ENCODE measurements around the gene PCBP3. TPM values are rescaled to one million over a fixed set of nuclear protein-coding genes. Genes with fewer than 3 reads are reported as not detected.

The PCBP3 gene
- total RNA-seq, 2 experiments from 2014 or later, result 1.9 to 2.2 TPM

DNA sequence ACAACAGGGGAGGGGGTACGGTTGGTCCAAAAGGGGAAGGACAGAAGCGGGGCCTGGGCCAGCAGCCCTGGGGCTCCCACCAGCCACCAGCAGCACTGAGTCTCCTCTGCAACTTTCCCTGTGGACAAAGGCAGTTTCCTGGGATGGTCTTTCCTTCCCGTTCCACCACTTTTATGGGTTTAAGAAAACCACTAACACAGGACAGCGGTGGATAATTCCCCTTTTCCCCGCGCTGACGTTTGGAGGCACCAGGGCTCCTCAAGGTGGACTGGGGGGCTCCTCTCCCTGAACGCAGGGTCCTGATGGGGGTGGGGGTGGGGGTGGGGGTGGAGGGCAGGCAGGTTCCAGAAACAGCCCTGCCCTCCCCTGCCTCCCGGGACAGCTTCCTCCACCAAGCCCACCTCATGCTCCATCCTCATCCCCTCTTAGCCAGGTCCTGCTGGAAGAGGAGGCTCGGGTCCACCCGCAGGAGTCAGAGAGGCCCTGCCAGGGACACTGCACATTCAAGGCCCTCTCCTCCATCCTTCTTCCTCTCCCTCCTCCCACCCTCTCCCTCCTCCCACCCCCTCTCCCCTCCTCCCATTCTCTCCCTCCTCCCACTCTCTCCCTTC is 333.3 kb downstream of the PCBP3 start:
- Mint-ChIP-seq H3K9me3 (no peaks in the 10 kb centered on the region), H3K4me3 (no peak overlapping the region)
- TF ChIP-seq, protein P1, sequence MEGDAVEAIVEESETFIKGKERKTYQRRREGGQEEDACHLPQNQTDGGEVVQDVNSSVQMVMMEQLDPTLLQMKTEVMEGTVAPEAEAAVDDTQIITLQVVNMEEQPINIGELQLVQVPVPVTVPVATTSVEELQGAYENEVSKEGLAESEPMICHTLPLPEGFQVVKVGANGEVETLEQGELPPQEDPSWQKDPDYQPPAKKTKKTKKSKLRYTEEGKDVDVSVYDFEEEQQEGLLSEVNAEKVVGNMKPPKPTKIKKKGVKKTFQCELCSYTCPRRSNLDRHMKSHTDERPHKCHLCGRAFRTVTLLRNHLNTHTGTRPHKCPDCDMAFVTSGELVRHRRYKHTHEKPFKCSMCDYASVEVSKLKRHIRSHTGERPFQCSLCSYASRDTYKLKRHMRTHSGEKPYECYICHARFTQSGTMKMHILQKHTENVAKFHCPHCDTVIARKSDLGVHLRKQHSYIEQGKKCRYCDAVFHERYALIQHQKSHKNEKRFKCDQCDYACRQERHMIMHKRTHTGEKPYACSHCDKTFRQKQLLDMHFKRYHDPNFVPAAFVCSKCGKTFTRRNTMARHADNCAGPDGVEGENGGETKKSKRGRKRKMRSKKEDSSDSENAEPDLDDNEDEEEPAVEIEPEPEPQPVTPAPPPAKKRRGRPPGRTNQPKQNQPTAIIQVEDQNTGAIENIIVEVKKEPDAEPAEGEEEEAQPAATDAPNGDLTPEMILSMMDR (IDR thresholded peaks at IDR 0.05), result no peak

DNA sequence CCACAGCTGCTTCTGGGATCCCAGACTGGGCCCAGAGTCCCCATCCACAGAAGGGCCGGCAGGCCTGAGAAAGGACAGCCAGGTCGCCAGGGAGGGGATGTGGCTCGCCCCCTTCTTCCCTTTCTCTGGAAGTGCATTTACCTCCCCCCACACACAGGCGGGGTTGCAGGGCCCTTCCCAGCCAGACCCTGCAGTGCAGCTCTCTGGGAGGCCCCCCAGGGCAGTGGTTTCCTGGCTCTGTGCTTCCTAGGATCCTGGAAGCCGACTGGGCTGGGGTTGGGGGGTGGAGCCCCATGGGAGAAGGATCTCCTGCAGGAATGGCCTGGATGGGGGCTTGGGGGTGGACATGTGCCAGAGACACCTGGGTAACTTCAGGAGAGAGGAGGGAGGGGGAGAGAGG is 333.9 kb downstream of the PCBP3 start:
- POLR2A ChIA-PET, result no interaction called here
- no peak for DNase-seq
- CTCF ChIA-PET, result no interaction called here
- TF ChIP-seq, protein P1 (IDR thresholded peaks at IDR 0.05), result no peak
- no peak for ATAC-seq
- H3K27me3 Mint-ChIP-seq, result peaks cover 15% of the 10 kb centered on the region
- H3K4me1 Mint-ChIP-seq (ENCODE audit: low read depth), result peaks cover 30% of the 10 kb centered on the region
- intact Hi-C loops (cut with micrococcal nuclease), result loop anchor here (10.0 kb wide), 1 partner anchor 77 kb away; no protein-coding TSS in a partner anchor
- no peaks in the 10 kb centered on the region for H3K9me3 Mint-ChIP-seq
- H3K4me3 Mint-ChIP-seq, result no peak overlapping the region
- no peak overlapping the region for H3K27ac Mint-ChIP-seq
- no peaks in the 10 kb centered on the region for H3K36me3 Mint-ChIP-seq (ENCODE audit: low read depth)

More for the DNA sequence above, 333.3 kb downstream of the PCBP3 start:
- ATAC-seq (no peak), DNase-seq (no peak)
- H3K36me3 Mint-ChIP-seq (ENCODE audit: low read depth), result no peaks in the 10 kb centered on the region
- intact Hi-C loops (cut with micrococcal nuclease), result loop anchor here (10.0 kb wide), 1 partner anchor 78 kb away; no protein-coding TSS in a partner anchor
- peaks cover 15% of the 10 kb centered on the region for H3K27me3 Mint-ChIP-seq
- H3K4me1 Mint-ChIP-seq (ENCODE audit: low read depth), result peaks cover 30% of the 10 kb centered on the region
- POLR2A ChIA-PET, result no interaction called here
- CTCF ChIA-PET, result no interaction called here
- H3K27ac Mint-ChIP-seq, result no peak overlapping the region

DNA sequence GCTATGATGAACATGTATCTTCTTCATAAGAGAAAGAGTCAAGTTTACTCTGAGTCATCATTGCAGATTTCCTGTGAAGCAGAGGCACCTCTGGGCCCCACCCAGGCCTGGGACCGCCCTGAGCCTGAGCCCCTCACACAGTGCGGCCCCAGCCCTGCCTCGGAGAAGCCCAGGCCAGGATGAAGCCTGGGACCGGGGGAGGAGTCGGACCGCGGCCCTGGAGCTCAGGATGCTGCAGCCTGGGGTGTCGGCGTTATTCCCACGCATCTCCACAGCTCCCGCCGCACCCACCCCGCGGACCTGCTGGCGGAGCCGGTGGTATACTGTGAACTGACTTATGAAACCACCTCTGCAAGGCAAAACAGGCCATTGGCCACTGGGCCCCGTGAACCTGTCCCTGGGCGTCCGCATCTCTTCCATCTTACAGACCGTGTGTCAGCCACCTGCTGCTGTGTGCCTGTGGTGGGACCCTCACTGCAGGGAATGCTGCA is 335.7 kb downstream of the PCBP3 start:
- Mint-ChIP-seq H3K9me3 (no peaks in the 10 kb centered on the region), H3K27me3 (peaks cover 16% of the 10 kb centered on the region), H3K27ac (no peak overlapping the region), H3K36me3 (ENCODE audit: low read depth) (no peaks in the 10 kb centered on the region), H3K4me1 (ENCODE audit: low read depth) (peaks cover 27% of the 10 kb centered on the region), H3K4me3 (no peak overlapping the region)
- ChIA-PET CTCF (interaction anchor here (1.5 to 2.1 kb wide), 2 partner anchors 78 to 164 kb away, joined by 3 to 6 read pairs; no protein-coding TSS in a partner anchor), POLR2A (no interaction called here)
- intact Hi-C loops (cut with micrococcal nuclease), result loop anchor here (10.0 kb wide), 1 partner anchor 76 kb away; no protein-coding TSS in a partner anchor
- DNase-seq (peak; percentile 59), ATAC-seq (peak; percentile 62)
- TF ChIP-seq, protein P1 (IDR thresholded peaks at IDR 0.05), result no peak

DNA sequence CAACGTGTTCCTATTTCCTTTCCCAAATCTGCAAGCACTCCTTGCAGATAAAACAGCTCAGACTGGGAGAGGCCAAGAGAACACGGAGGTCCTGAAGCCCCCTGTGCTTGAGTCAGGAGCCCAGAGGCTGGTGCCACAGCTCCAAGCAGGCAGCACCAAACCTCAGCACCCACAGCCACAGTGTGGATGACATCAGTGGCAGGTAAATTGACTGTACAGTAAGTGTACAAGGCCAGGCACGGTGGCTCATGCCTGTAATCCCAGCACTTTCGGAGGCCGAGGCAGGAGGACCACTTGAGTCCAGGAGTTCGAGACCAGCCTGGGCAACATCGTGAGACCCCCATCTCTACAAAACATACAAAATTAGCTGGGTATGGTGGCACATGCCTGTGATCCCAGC is 336.1 kb downstream of the PCBP3 start:
- Mint-ChIP-seq H3K4me3 (no peak overlapping the region), H3K4me1 (ENCODE audit: low read depth) (peaks cover 22% of the 10 kb centered on the region), H3K9me3 (no peaks in the 10 kb centered on the region), H3K27me3 (peaks cover 16% of the 10 kb centered on the region), H3K36me3 (ENCODE audit: low read depth) (no peaks in the 10 kb centered on the region), H3K27ac (no peak overlapping the region)
- DNase-seq (peak; percentile 66), ATAC-seq (no peak)
- intact Hi-C loops (cut with micrococcal nuclease), result loop anchor here (10.0 kb wide), 1 partner anchor 75 kb away; no protein-coding TSS in a partner anchor
- POLR2A ChIA-PET, result no interaction called here
- TF ChIP-seq, protein P1 (IDR thresholded peaks at IDR 0.05), result no peak
- CTCF ChIA-PET, result interaction anchor here (1.5 to 2.1 kb wide), 2 partner anchors 77 to 164 kb away, joined by 3 to 6 read pairs; no protein-coding TSS in a partner anchor

DNA sequence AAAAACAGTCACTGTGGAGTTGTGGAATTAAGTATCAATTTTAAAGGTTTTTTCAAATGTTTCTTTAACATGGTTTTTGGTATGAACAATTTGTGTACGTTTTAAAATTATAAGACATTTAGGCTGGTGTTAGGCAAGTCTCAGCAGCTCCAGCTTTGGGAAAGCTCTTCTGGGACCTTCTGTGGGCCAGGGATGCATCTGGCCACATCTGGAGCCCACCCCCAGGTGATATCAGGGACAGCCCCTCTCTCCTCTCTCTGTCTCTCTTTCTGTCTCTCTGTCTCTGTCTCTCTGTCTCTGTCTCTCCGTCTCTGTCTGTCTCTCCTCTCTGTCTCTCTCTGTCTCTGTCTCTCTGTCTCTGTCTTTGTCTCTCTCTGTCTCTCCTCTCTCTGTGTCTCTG is 336.7 kb downstream of the PCBP3 start:
- ATAC-seq (no peak), DNase-seq (no peak)
- CTCF ChIA-PET, result interaction anchor here (2.1 kb wide), 1 partner anchor 163 kb away, joined by 6 read pairs; no protein-coding TSS in a partner anchor
- Mint-ChIP-seq H3K27me3 (peaks cover 15% of the 10 kb centered on the region), H3K9me3 (no peaks in the 10 kb centered on the region), H3K4me1 (ENCODE audit: low read depth) (peaks cover 18% of the 10 kb centered on the region), H3K27ac (no peak overlapping the region), H3K4me3 (no peak overlapping the region), H3K36me3 (ENCODE audit: low read depth) (no peaks in the 10 kb centered on the region)
- intact Hi-C loops (cut with micrococcal nuclease), result no loop called here
- POLR2A ChIA-PET, result no interaction called here
- TF ChIP-seq, protein P1 (IDR thresholded peaks at IDR 0.05), result no peak
